ENCODE measurements around the gene IL17RE.

- no peak for TF ChIP-seq RARB (CRISPR knock-in tag; IDR thresholded peaks at IDR 0.05)
- TF ChIP-seq BACH2 (CRISPR knock-in tag; IDR thresholded peaks at IDR 0.05; ENCODE audit: borderline replicate concordance), result no peak
- TF ChIP-seq ZFP30 (CRISPR knock-in tag; IDR thresholded peaks at IDR 0.05), result no peak
- no peak for TF ChIP-seq TOX (CRISPR knock-in tag; IDR thresholded peaks at IDR 0.05; ENCODE audit: borderline replicate concordance)
- no peak for TF ChIP-seq OSR1 (CRISPR knock-in tag; IDR thresholded peaks at IDR 0.05)
Observed at GRCh38 chr3:9889405-9889804, 13.2 kb upstream of the IL17RE start.
